Liver (tissue), 9 donors: ENCODE data around the gene WIPF1. TPM values are rescaled to one million over a fixed set of nuclear protein-coding genes. Genes with fewer than 3 reads are reported as not detected.

ENCODE experiments used
- DNase-seq: peaks from one replicate; pipeline ENCODE4 v3.0.0-alpha.2; 2017; ENCODE audit warnings: low spot score
- H3K27ac ChIP-seq, 2 donors: one replicate each; pipeline ENCODE4 v1.7.0; 2013; ENCODE audit warnings: inconsistent platforms in 2 of 2, low read length in 2 of 2, control low read depth in 1 of 2, low read depth in 1 of 2, mild to moderate bottlenecking in 1 of 2
- H3K27me3 ChIP-seq, 4 donors: one replicate each; pipeline versions ENCODE4 v1.6.1 to v1.7.0; 2013; ENCODE audit warnings: low read length in 3 of 4, inconsistent platforms in 1 of 4, mild to moderate bottlenecking in 1 of 4, moderate library complexity in 1 of 4; ENCODE audit not compliant: control insufficient read depth in 4 of 4, insufficient read depth in 4 of 4
- H3K36me3 ChIP-seq, 4 donors: one replicate each; pipeline versions ENCODE4 v1.6.1 to v1.7.0; 2013; ENCODE audit warnings: low read length in 3 of 4, mild to moderate bottlenecking in 3 of 4, low read depth in 1 of 4, moderate library complexity in 1 of 4; ENCODE audit not compliant: control insufficient read depth in 4 of 4, insufficient read depth in 3 of 4
- H3K4me1 ChIP-seq, 4 donors: one replicate each; pipeline versions ENCODE4 v1.6.1 to v1.7.0; 2013; ENCODE audit warnings: low read length in 3 of 4, mild to moderate bottlenecking in 3 of 4, moderate library complexity in 1 of 4; ENCODE audit not compliant: control insufficient read depth in 4 of 4, insufficient read depth in 4 of 4
- H3K4me3 ChIP-seq, 3 donors: one replicate each; pipeline versions ENCODE4 v1.6.1 to v1.7.0; 2013; ENCODE audit warnings: low read length in 3 of 3, control low read depth in 1 of 3, low read depth in 1 of 3, mild to moderate bottlenecking in 1 of 3
- H3K9ac ChIP-seq, 2 donors: one replicate each; pipeline ENCODE4 v1.7.0; 2013; ENCODE audit warnings: low read length in 2 of 2, mild to moderate bottlenecking in 2 of 2, moderate library complexity in 2 of 2, control low read depth in 1 of 2, low read depth in 1 of 2
- H3K9me3 ChIP-seq, 4 donors: one replicate each; pipeline versions ENCODE4 v1.6.1 to v1.7.0; 2013; ENCODE audit warnings: low read length in 3 of 4; ENCODE audit not compliant: control insufficient read depth in 4 of 4
- EGR1 ChIP-seq, 2 donors: IDR thresholded peaks; 2 replicates each; pipeline ENCODE4 v1.6.1; 2016 to 2018; ENCODE audit warnings: antibody characterized with exemption in 2 of 2, low read depth in 2 of 2
- FOXA1 ChIP-seq: IDR thresholded peaks from 2 replicates; pipeline ENCODE4 v1.6.1; 2016; ENCODE audit warnings: antibody characterized with exemption
- FOXA2 ChIP-seq: IDR thresholded peaks from 2 replicates; pipeline ENCODE4 v1.6.1; 2016; ENCODE audit warnings: antibody characterized with exemption
- GABPA ChIP-seq, 2 donors: IDR thresholded peaks in 1 of 2; conservative IDR thresholded peaks in 1 of 2; 2 replicates each; pipeline ENCODE4 v1.6.1; 2016; ENCODE audit warnings: antibody characterized with exemption in 2 of 2, mild to moderate bottlenecking in 1 of 2, moderate library complexity in 1 of 2
- HNF4G ChIP-seq: IDR thresholded peaks from 2 replicates; pipeline ENCODE4 v1.6.1; 2016; ENCODE audit warnings: antibody characterized with exemption
- JUND ChIP-seq, 2 donors: IDR thresholded peaks; 2 replicates each; pipeline ENCODE4 v1.6.1; 2016; ENCODE audit warnings: antibody characterized with exemption in 2 of 2
- NR2F2 ChIP-seq: IDR thresholded peaks from 2 replicates; pipeline ENCODE4 v1.6.1; 2016; ENCODE audit warnings: antibody characterized with exemption
- RAD21 ChIP-seq, 2 donors: IDR thresholded peaks; 2 replicates each; pipeline ENCODE4 v1.6.1; 2016; ENCODE audit warnings: antibody characterized with exemption in 2 of 2, mild to moderate bottlenecking in 2 of 2
- RXRA ChIP-seq, 2 donors: IDR thresholded peaks; 2 replicates each; pipeline ENCODE4 v1.6.1; 2017 to 2018; ENCODE audit warnings: antibody characterized with exemption in 2 of 2, mild to moderate bottlenecking in 1 of 2
- SP1 ChIP-seq: IDR thresholded peaks from 2 replicates; pipeline ENCODE4 v1.6.1; 2018; ENCODE audit warnings: antibody characterized with exemption, mild to moderate bottlenecking
- TAF1 ChIP-seq: conservative IDR thresholded peaks from 2 replicates; pipeline ENCODE4 v1.6.1; 2016; ENCODE audit warnings: antibody characterized with exemption, mild to moderate bottlenecking
- YY1 ChIP-seq: IDR thresholded peaks from 2 replicates; pipeline ENCODE4 v1.6.1; 2016; ENCODE audit warnings: antibody characterized with exemption, mild to moderate bottlenecking
- WGBS: extraction: QIAGEN DNeasy Blood & Tissue Kit; methylation state at CpG from one replicate; pipeline ENCODE4 v1.1.7; 2013; 5-methylcytosine and 5-hydroxymethylcytosine counted together
- polyA plus RNA-seq, 2 donors: library from polyadenylated mRNA; stranded (reverse) in 1 of 2; unstranded in 1 of 2; fragments of 200-250 nt in 1 of 2; fragments of >200 nt in 1 of 2; fragmentation: Nextera tagmentation in 1 of 2; extraction: Ambion mirVana in 1 of 2; gene quantifications; one replicate each; pipeline versions ENCODE4 v1.2.1 to v1.2.3, GENCODE V29; 2013 to 2015
- total RNA-seq, 2 donors: library from RNA; depleted of rRNA; stranded (reverse); fragments of >200 nt; gene quantifications; one replicate each; pipeline ENCODE4 v1.2.3, GENCODE V29; 2014
- TF ChIP-seq, protein P1 (sequence below): IDR thresholded peaks from 2 replicates; pipeline ENCODE4 v1.6.1; 2016; ENCODE audit warnings: antibody characterized with exemption
- TF ChIP-seq, protein P2 (sequence below): IDR thresholded peaks from 2 replicates; pipeline ENCODE4 v1.6.1; 2016; ENCODE audit warnings: antibody characterized with exemption
- TF ChIP-seq, protein P3 (sequence below): fragments of 150-350 bp; IDR thresholded peaks from 2 replicates; pipeline ENCODE4 v1.5.1; 2017; ENCODE audit warnings: improper control_type of control experiment, low read depth, low read length; ENCODE audit not compliant: missing input control
- TF ChIP-seq, protein P4 (sequence below): IDR thresholded peaks from 2 replicates; pipeline ENCODE4 v1.6.1; 2016; ENCODE audit warnings: antibody characterized with exemption
- donor health status: healthy.
- donor health status: healthy.
- donor health status: healthy.
- donor health status: healthy.
- donor health status: healthy.

Gene WIPF1
- total and polyA plus RNA-seq, 4 donors = 4.7 to 7.7 (median 6.3) TPM

DNA sequence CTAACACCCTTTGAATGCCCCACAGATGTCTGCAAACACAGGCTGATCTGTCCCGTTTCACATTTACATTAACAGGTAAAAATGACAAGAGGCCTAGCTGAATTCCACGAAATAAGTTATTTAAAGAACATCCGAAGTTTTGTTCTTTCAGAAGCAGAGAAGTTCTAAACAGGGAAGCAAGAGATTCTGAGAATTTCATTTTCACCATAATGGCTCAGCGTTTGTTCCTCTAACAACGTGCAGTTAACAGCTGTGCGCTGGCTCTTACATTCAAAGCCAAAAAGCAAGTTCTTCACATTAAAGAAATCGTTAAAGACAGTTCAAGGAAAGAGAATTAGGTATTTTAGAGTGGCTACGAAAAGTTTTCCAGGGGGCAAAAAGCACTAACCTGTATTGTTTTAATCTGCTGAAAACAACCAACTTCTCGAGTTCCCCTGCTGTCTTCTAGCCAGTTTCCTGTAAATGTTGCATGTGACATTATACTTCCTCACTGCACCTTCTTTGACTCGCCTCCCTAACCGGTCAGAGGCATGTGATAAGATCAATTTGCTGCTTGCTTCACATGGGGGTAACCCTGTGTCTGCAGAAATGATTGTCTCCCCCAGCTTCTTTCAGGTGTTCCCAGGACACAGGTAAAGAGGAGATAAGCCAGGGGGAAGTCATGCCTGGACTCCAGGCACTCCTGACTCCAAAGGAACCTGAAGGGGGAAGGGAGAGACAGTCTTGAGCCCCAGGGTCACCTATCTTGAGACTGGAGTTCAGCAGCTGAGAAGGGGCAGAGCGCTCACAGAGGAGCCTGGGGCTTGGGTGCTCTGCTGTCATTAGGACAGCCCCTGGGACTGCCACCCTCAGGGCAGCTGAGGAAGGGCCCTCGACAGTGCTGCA is 36.8 kb upstream of the WIPF1 start:
- WGBS = 72% methylated on average over 13 of the region's 13 CpGs
- Histone ChIP-seq H3K9me3 (no peaks in the 10 kb centered on the region), H3K36me3 (peaks cover 0 to 3% (median 0%) of the 10 kb centered on the region in 4 donors), H3K4me1 (no peaks in the 10 kb centered on the region), H3K27ac (peak overlapping the region; percentile 46 to 53), H3K9ac (peak overlapping the region in 1 of 2 donors; percentile 66), H3K4me3 (no peak overlapping the region), H3K27me3 (no peaks in the 10 kb centered on the region)
- DNase-seq = no peak
- TF ChIP-seq, protein P1, sequence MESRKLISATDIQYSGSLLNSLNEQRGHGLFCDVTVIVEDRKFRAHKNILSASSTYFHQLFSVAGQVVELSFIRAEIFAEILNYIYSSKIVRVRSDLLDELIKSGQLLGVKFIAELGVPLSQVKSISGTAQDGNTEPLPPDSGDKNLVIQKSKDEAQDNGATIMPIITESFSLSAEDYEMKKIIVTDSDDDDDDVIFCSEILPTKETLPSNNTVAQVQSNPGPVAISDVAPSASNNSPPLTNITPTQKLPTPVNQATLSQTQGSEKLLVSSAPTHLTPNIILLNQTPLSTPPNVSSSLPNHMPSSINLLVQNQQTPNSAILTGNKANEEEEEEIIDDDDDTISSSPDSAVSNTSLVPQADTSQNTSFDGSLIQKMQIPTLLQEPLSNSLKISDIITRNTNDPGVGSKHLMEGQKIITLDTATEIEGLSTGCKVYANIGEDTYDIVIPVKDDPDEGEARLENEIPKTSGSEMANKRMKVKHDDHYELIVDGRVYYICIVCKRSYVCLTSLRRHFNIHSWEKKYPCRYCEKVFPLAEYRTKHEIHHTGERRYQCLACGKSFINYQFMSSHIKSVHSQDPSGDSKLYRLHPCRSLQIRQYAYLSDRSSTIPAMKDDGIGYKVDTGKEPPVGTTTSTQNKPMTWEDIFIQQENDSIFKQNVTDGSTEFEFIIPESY = no peak
- TF ChIP-seq EGR1 (IDR thresholded peaks at IDR 0.05; ENCODE audit: low read depth in 2 of 2) (no peak), GABPA (IDR thresholded peaks at IDR 0.05 in 1 of 2, conservative IDR thresholded peaks at IDR 0.05 in 1 of 2) (no peak), SP1 (no peak)
- TF ChIP-seq, protein P2, sequence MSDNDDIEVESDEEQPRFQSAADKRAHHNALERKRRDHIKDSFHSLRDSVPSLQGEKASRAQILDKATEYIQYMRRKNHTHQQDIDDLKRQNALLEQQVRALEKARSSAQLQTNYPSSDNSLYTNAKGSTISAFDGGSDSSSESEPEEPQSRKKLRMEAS = peak; percentile 12

DNA sequence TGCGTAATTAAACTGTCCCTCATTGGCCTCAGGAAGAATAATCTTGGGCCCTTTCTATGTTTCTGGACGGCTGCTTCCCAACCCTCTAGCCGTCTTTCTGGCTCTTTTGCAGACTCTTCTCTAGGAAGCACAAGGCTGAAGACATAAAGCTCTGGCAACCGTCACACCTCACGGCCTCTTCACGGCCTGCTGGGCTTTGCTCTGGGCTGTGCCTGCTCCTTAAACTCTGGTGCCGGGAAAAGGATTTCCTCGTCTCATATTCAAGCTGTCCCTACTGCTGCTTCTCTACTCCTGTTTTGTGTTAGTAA is 36.0 kb upstream of the WIPF1 start:
- Histone ChIP-seq H3K9ac (peak overlapping the region; percentile 23 to 66), H3K36me3 (peaks cover 0 to 3% (median 0%) of the 10 kb centered on the region in 4 donors), H3K27ac (peak overlapping the region in 1 of 2 donors; percentile 53), H3K4me1 (no peaks in the 10 kb centered on the region), H3K27me3 (no peaks in the 10 kb centered on the region), H3K4me3 (no peak overlapping the region), H3K9me3 (no peaks in the 10 kb centered on the region)
- TF ChIP-seq RXRA (IDR thresholded peaks at IDR 0.05) (no peak), FOXA2 (no peak), HNF4G (no peak), EGR1 (IDR thresholded peaks at IDR 0.05; ENCODE audit: low read depth in 2 of 2) (no peak), YY1 (no peak), RAD21 (IDR thresholded peaks at IDR 0.05) (no peak), SP1 (no peak), JUND (IDR thresholded peaks at IDR 0.05) (no peak), FOXA1 (no peak), NR2F2 (no peak), TAF1 (no peak)
- TF ChIP-seq, protein P3, sequence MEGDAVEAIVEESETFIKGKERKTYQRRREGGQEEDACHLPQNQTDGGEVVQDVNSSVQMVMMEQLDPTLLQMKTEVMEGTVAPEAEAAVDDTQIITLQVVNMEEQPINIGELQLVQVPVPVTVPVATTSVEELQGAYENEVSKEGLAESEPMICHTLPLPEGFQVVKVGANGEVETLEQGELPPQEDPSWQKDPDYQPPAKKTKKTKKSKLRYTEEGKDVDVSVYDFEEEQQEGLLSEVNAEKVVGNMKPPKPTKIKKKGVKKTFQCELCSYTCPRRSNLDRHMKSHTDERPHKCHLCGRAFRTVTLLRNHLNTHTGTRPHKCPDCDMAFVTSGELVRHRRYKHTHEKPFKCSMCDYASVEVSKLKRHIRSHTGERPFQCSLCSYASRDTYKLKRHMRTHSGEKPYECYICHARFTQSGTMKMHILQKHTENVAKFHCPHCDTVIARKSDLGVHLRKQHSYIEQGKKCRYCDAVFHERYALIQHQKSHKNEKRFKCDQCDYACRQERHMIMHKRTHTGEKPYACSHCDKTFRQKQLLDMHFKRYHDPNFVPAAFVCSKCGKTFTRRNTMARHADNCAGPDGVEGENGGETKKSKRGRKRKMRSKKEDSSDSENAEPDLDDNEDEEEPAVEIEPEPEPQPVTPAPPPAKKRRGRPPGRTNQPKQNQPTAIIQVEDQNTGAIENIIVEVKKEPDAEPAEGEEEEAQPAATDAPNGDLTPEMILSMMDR = no peak
- TF ChIP-seq, protein P4, sequence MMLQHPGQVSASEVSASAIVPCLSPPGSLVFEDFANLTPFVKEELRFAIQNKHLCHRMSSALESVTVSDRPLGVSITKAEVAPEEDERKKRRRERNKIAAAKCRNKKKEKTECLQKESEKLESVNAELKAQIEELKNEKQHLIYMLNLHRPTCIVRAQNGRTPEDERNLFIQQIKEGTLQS = no peak
- TF ChIP-seq, protein P1 = no peak
- no peak for DNase-seq
- WGBS = 68% methylated on average over 8 of the region's 8 CpGs
